ENCODE measurements around the gene NANOG. TPM values are rescaled to one million over a fixed set of nuclear protein-coding genes. Genes with fewer than 3 reads are reported as not detected.

The NANOG gene
- polyA plus RNA-seq, 3 donors, result 0.09 to 1.3 (median 0.18) TPM

Other genes starting within 250 kb of the NANOG start
- not detected for gene APOBEC1, start 123.5 kb upstream of the NANOG start, polyA plus RNA-seq (ENCODE audit: insufficient read length in 3 of 3)
- under 1 TPM in 2 of 3 donors, not detected in 1; 0.47 to 0.49 TPM for gene GDF3, start 93.6 kb upstream of the NANOG start, polyA plus RNA-seq (ENCODE audit: insufficient read length in 3 of 3)
- not detected for gene DPPA3, start 78.0 kb upstream of the NANOG start, polyA plus RNA-seq (ENCODE audit: insufficient read length in 3 of 3)
- gene CLEC4C, start 42.0 kb upstream of the NANOG start, polyA plus RNA-seq (ENCODE audit: insufficient read length in 3 of 3), result not detected
- gene NANOGNB, start 24.2 kb upstream of the NANOG start, polyA plus RNA-seq (ENCODE audit: insufficient read length in 3 of 3), result not detected
- under 1 TPM; 0.25 to 0.99 (median 0.34) TPM for gene SLC2A14, start 83.5 kb downstream of the NANOG start, polyA plus RNA-seq (ENCODE audit: insufficient read length in 3 of 3)
- gene SLC2A3, start 146.8 kb downstream of the NANOG start, polyA plus RNA-seq (ENCODE audit: insufficient read length in 3 of 3), result 10 to 100 TPM; 13.3 to 20.1 (median 19.7) TPM
- gene FOXJ2, start 243.3 kb downstream of the NANOG start, polyA plus RNA-seq (ENCODE audit: insufficient read length in 3 of 3), result 10 to 100 TPM; 20.1 to 24.1 (median 23.3) TPM

Measured in renal pelvis (tissue), 3 donors.